Measurements from ENCODE around the gene DNAAF1.
A peak's percentile ranks its signal among the peaks of the same experiment; 100 is the strongest.
"Not testable (repeated sequence)": the region's sequence is repeated elsewhere in the genome, so short reads cannot be mapped to it uniquely, and the experiment has no call there.

Gene DNAAF1

DNA sequence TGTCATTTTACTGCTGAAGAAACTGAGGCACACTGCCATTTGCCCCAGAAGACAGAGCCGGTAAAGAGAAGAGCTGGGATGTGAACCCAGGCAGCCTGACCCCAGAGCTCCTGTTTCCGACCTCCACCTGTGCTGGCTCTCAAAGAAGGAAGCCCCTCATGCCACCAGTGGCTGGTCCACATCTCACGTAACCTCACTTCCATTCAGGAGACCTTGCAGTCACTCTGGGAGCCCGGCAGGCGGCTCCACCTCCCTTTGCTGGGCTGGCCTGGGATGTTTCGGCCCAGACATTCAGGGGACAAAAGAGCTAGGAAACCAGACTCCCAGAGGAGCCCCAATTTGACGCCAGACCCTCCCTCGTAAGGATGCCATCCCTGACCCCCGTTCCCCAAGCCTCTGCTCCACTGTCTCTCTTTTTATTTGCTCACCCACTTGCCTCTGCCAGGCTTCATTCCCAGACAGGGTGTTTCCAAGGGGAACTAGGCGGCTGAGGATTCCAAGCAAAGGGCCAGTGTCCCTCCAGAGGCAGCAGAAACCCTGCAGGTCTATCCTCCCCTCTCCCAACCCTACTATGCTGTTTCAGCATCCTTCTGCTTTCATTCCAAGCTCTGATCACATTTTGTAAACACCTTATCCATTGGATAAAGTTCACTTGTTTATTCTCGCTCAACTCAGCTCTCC, 38.9 kb downstream of the DNAAF1 start:
- no peak for DNase-seq (ENCODE audit: low read depth in 2 of 2)

DNA sequence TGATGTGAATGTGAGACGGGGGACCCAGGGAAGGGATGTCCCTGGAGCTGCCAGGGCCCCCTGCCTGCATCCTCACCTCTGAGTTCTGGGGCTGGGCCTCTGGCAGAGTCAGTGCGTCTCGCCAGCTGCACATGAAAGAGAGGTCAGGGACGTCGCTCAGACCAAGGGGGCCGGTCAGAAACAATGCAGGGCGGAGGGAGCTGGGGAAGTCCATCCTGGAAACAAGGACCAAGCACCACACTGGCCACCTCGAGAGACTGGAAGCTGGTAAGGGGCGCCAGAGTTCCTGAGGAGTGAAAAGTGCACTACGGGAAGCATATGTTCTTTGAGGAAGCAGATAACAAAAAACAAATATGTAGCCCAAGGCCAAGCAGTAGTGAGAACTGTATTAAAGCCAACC, 39.7 kb downstream of the DNAAF1 start:
- no peak for DNase-seq (ENCODE audit: low read depth in 2 of 2)

GRCh38 chr16:84186685-84187437, 41.8 kb downstream of the DNAAF1 start, which contains the start of gene TAF1C:
Gene TAF1C (minus strand): TSS chr16:84187057. CDS start chr16:84184988, 2,069 bp downstream.
- DNase-seq (ENCODE audit: low read depth in 2 of 2), result peak; percentile 82 to 90

- DNase-seq (ENCODE audit: low read depth in 2 of 2), result no peak
Measured at GRCh38 chr16:84190731-84191388, 45.8 kb downstream of the DNAAF1 start, which contains the start of gene ADAD2. Gene ADAD2 (plus strand): TSS chr16:84191157. CDS start chr16:84191231, 74 bp downstream.

DNA sequence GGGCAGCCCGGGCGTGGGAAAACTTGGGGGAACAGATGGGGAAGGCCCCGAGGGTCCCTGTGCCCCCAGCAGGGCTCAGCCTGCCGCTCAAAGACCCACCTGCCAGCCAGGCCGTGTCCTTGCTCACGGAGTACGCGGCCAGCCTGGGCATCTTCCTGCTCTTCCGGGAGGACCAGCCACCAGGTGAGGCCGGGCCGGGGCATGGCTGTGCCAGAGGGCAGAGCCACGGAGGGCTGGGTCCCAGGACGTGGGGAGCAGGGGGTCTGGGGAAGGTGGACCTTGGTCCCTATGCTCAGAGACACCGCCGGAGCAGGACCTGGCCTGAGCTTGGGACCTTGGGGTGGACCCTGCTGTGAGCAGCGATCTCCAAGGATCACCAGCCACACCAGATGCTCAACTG, 46.4 kb downstream of the DNAAF1 start:
- DNase-seq (ENCODE audit: low read depth in 2 of 2), result no peak

DNA sequence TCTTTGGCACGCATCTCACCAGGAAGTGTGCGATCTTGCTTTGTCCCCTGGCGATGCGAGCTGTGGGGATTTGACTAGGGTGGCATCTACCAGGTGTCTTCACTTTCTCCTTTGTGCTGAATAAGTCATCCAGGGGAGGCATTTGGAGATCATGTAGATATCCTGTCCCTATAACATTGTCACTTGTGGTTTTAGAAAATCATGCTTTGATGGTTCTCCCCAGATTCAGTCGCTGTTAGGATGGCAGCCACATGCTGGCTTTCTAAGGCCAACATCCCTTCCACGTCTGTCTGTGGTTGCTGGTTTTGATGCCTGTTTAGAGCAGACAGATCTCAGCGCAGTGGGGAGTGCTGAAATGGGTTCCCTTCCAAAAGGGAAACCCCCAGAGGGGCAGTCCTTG, 48.4 kb downstream of the DNAAF1 start:
- DNase-seq (ENCODE audit: low read depth in 2 of 2), result no peak

DNA sequence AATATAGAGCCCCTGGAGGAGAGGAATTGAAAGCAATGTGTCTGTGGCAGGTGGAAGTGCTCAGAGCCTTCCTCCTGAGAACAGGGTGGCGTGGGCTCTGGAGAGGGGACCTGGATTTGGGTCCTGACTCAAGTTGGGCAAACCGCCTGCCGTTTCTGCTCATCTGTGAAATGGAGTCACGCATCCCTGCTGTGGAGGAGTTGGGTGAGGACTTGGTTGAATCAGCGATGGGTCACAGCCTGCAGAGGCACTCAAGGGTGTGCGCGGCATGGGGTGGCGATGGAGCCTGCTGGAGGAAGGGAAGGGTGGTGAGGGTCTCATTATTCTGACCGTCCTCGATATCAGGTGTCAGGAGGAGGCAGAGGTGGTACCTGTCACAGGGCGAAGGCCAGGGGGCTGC, 48.9 kb downstream of the DNAAF1 start:
- DNase-seq (ENCODE audit: low read depth in 2 of 2), result no peak

- no peak for DNase-seq (ENCODE audit: low read depth in 2 of 2)
Measured at GRCh38 chr16:84194470-84195200, 49.5 kb downstream of the DNAAF1 start.

GRCh38 chr16:84195201-84196093, 50.3 kb downstream of the DNAAF1 start:
- no peak for DNase-seq (ENCODE audit: low read depth in 2 of 2)

- DNase-seq (ENCODE audit: low read depth in 2 of 2), result no peak
Measured at GRCh38 chr16:84196101-84196500, 51.0 kb downstream of the DNAAF1 start.

GRCh38 chr16:84196727-84197394, 51.8 kb downstream of the DNAAF1 start:
- no peak for DNase-seq (ENCODE audit: low read depth in 2 of 2)

DNA sequence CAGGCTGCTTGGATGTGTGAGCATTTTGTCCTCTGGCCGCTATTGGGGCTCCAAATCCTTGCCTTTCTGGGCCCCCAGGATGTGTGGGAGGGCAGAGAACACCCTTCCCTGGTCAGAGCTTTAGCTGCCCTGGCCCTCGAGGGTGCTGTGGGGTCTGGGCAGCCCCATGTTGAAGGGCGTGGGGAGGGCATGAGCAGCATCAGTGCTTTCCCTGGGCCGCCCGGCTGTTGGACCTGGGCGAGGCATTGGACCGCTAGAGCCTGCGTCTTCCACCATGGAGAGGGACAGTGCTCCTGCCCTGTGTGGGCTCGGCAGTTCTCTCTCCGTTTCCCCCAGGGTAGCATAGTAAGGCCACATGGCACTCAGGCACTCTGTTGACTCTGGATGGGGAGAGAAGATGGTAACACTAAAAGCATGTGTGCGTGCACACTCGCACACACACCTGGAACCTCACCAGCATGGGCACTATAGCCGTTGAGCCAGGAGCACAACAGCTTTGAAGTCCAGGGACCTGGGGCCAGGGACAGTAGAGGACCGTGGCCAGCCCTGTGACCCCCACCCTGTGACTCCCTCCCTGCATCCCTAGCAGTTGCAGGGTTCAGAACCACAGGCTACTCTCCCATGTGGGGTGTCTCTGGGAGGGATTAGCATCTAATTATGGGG, 52.5 kb downstream of the DNAAF1 start:
- DNase-seq (ENCODE audit: low read depth in 2 of 2), result no peak

DNA sequence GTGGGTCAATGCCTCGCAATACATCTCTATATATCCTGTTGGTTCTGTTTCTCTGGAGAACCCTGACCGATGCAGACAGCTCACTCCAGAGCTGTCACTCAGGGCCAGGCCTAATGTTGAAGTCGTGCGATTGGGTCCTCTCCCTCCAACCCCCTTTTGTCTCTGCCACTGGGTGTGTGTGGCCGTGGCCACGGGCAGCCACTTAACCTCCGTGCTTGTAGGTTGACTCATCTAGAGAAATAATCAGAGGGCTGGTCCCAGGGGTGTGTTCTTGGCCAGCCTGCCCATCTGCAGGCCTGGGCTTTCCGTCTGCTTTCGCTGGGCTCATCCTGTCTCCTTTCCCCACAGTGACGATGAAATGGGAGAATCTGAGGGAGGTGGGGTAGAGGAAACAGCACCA, 53.3 kb downstream of the DNAAF1 start:
- no peak for DNase-seq (ENCODE audit: low read depth in 2 of 2)

DNA sequence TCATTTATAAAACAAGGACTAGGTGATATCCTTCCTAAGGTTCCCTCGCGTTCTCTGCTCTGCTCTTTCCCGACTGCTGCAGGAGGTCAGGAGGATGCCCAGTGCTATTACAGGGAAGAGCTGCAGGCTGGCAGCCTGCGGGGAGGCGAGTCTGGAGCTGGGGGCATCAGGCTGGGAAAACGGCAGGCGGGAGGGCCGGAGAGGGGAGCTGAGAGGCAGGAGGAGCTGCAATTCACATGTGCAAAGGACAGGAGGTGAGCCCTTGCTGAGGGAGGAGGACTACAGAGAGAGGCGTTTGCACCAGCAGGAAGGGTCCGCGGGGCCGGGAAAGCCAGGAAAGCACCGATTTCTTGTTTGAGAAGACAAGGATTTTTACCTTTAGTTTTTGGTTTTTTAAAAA, 54.0 kb downstream of the DNAAF1 start:
- DNase-seq (ENCODE audit: low read depth in 2 of 2), result no peak

GRCh38 chr16:84199861-84200260, 54.8 kb downstream of the DNAAF1 start:
- DNase-seq (ENCODE audit: low read depth in 2 of 2), result no peak

DNA sequence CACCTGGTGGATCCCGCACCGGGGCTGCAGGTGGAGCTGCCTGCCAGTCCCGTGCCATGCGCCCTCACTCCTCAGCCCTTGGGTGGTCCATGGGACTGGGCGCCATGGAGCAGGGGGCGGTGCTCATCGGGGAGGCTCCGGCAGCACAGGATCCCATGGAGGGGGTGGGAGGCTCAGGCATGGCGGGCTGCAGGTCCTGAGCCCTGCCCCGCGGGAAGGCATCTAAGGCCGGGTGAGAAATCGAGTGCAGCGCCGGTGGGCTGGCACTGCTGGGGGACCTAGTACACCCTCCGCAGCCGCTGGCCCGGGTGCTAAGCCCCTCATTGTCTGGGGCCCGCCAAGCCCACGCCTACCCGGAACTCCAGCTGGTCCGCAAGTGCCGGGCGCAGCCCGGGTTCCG, 59.4 kb downstream of the DNAAF1 start:
- DNase-seq (ENCODE audit: low read depth in 2 of 2), result not testable (repeated sequence)

DNA sequence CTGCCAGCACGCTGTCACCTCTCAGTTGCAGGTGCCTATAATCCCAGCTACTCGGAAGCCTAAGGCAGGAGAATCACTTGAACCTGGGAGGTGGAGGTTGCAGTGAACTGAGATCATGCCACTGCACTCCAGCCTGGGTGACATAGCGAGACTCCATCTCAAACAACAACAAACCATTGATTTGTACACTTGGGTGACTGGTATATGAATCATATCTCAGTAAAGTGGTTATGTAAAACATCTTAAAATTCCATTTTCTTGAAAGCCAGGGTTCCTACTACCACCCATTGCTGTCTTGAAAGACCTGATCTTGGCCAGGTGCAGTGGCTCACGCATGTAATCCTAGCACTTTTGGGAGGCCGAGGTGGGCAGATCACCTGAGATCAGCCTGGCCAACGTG, 60.0 kb downstream of the DNAAF1 start:
- not testable (repeated sequence) for DNase-seq (ENCODE audit: low read depth in 2 of 2)

GRCh38 chr16:84205976-84206691, 61.0 kb downstream of the DNAAF1 start:
- DNase-seq (ENCODE audit: low read depth in 2 of 2), result no peak

DNA sequence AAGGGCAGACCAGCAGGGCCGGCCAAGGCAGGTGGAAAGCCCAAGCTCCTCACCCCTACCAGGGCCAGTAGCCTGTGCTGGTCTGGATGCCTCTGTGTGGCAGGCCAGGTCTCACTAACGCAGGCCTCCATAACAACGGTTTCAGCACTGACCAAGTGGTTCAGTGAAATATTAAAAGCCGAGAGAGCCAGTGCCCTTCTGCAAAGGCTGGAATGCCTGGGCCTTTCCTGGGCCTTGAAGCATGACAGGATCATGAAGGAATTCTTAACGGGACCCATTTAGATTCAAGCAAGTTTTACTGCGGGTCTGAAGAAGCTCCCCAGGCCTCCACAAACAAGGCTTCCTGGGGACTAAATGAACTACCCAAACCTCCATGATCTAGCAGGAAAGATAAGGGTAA, 62.1 kb downstream of the DNAAF1 start:
- no peak for DNase-seq (ENCODE audit: low read depth in 2 of 2)
